ENCODE results near the gene ETF1. TPM values are rescaled to one million over a fixed set of nuclear protein-coding genes. Genes with fewer than 3 reads are reported as not detected.

Gene ETF1
- total and polyA plus RNA-seq, 9 of the 15 experiments (the other 6 are each of a cell fraction or from before 2014, with no cell fraction given): 53.7 to 209 (median 164) TPM

DNA sequence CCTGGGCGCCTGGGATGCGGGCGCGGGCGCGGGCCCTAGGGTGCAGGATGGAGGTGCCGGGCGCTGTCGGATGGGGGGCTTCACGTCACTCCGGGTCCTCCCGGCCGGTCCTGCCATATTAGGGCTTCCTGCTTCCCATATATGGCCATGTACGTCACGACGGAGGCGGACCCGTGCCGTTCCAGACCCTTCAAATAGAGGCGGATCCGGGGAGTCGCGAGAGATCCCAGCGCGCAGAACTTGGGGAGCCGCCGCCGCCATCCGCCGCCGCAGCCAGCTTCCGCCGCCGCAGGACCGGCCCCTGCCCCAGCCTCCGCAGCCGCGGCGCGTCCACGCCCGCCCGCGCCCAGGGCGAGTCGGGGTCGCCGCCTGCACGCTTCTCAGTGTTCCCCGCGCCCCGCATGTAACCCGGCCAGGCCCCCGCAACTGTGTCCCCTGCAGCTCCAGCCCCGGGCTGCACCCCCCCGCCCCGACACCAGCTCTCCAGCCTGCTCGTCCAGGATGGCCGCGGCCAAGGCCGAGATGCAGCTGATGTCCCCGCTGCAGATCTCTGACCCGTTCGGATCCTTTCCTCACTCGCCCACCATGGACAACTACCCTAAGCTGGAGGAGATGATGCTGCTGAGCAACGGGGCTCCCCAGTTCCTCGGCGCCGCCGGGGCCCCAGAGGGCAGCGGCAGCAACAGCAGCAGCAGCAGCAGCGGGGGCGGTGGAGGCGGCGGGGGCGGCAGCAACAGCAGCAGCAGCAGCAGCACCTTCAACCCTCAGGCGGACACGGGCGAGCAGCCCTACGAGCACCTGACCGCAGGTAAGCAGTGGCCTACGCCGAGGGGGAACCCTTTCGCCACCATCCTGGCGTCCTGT, 77.5 kb downstream of the ETF1 start, which contains the start of gene EGR1 (continued):
- TF ChIP-seq POLR2AphosphoS2 (IDR thresholded peaks at IDR 0.05; ENCODE audit: low read length) (peak; percentile 80; the same call in 1 of the 2 replicates), FOXP1 (CRISPR knock-in tag; IDR thresholded peaks at IDR 0.05) (peak; percentile 60; the same call in 1 of the 2 replicates)

- ATAC-seq (peak; percentile 77), FAIRE-seq (peak; percentile 93), DNase-seq (ENCODE audit: extremely low read depth in 1 of 4, low spot score in 3 of 4) (peak; percentile 93 to 98 (median 94))
- ChIA-PET POLR2A (interaction anchor here (0.6 to 4.0 kb wide), 33 partner anchors 9 to 383 kb away, joined by 3 to 46 read pairs (median 5); partner anchors contain the start of genes ETF1, FAM53C, HSPA9 and KDM3B), CTCF (ENCODE audit: low intra/inter-chr PET ratio) (interaction anchor here (0.8 to 3.2 kb wide), 4 partner anchors 15 to 42 kb away, joined by 3 to 57 read pairs (median 3); no protein-coding TSS in a partner anchor)
- Histone ChIP-seq H4K20me1 (replicated peaks; ENCODE audit: control insufficient read depth, insufficient read depth, low read length) (peaks cover 29% of the 10 kb centered on the region), H3K79me2 (ENCODE audit: control insufficient read depth, insufficient read depth, low read length) (peaks cover 33% of the 10 kb centered on the region), H2AFZ (ENCODE audit: low read depth, low read length) (peak overlapping the region; percentile 92), H3K36me3 (ENCODE audit: control insufficient read depth, insufficient read depth, low read length) (peaks cover 30% of the 10 kb centered on the region), H3K9me1 (ENCODE audit: control insufficient read depth, insufficient read depth, low read length) (peaks cover 22% of the 10 kb centered on the region), H3K4me3 (peak overlapping the region; percentile 90), H3K9me3 (replicated peaks; ENCODE audit: control insufficient read depth, insufficient read depth, low read depth, low read length) (no peaks in the 10 kb centered on the region), H3K27me3 (ENCODE audit: control insufficient read depth in 2 of 2, insufficient read depth in 2 of 2, low read length in 2 of 2) (no peaks in the 10 kb centered on the region), H3K4me1 (replicated peaks in 1 of 2; ENCODE audit: control insufficient read depth in 2 of 2, insufficient read depth in 2 of 2, low read length in 2 of 2) (peaks cover 23 to 54% of the 10 kb centered on the region in 2 experiments), H3K27ac (ENCODE audit: extremely low read depth, low read depth, low read length) (peak overlapping the region; percentile 91), H3K4me2 (ENCODE audit: insufficient read depth, low read length) (peak overlapping the region; percentile 86), H3K9ac (ENCODE audit: insufficient read depth in 1 of 2, low read depth in 2 of 2, low read length in 2 of 2) (peak overlapping the region; percentile 93 to 95)
- in situ Hi-C loops (cut with MboI) (loop anchor here (5.0 kb wide), 1 partner anchor 38 kb away; no protein-coding TSS in a partner anchor), intact Hi-C loops (cut with micrococcal nuclease) (loop anchor here (1.0 to 2.0 kb wide), 4 partner anchors 28 to 798 kb away; partner anchors contain the start of gene ETF1)
- under 1% methylated on average over 46 of the region's 64 CpGs for WGBS (ENCODE audit: insufficient coverage, low coverage, missing lambda C conversion rate)
- BruUV-seq (replicated peaks): TSS peak; percentile 90
- TF ChIP-seq XRCC5 (IDR thresholded peaks at IDR 0.05; ENCODE audit: low read depth, low read length) (peak; percentile 48; the same call in 1 of the 2 replicates), NCOA4 (IDR thresholded peaks at IDR 0.05; ENCODE audit: partially characterized antibody) (no peak), SRSF9 (IDR thresholded peaks at IDR 0.05; ENCODE audit: borderline replicate concordance, low read depth, low read length) (no peak), DIDO1 (tag; IDR thresholded peaks at IDR 0.05; ENCODE audit: low read depth) (no peak), ZNF76 (CRISPR knock-in tag; IDR thresholded peaks at IDR 0.05; ENCODE audit: borderline replicate concordance) (no peak), CEBPZ (IDR thresholded peaks at IDR 0.05; ENCODE audit: borderline replicate concordance, low read depth, low read length) (no peak), HMBOX1 (IDR thresholded peaks at IDR 0.05) (no peak)
- TF ChIP-seq, protein P1, sequence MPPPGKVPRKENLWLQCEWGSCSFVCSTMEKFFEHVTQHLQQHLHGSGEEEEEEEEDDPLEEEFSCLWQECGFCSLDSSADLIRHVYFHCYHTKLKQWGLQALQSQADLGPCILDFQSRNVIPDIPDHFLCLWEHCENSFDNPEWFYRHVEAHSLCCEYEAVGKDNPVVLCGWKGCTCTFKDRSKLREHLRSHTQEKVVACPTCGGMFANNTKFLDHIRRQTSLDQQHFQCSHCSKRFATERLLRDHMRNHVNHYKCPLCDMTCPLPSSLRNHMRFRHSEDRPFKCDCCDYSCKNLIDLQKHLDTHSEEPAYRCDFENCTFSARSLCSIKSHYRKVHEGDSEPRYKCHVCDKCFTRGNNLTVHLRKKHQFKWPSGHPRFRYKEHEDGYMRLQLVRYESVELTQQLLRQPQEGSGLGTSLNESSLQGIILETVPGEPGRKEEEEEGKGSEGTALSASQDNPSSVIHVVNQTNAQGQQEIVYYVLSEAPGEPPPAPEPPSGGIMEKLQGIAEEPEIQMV (tag; conservative IDR thresholded peaks at IDR 0.05; ENCODE audit: low read depth): no peak
Observed at GRCh38 chr5:138464388-138465260, 78.4 kb downstream of the ETF1 start.
